Measurements from ENCODE around the gene ARHGAP23.

ARHGAP23 gene

GRCh38 chr17:38554430-38555350 is 126.4 kb downstream of the ARHGAP23 start:
- peak; percentile 52 for DNase-seq

- DNase-seq = no peak
These were observed 128.0 kb downstream of the ARHGAP23 start for GRCh38 chr17:38556239-38556638.

- DNase-seq = no peak
These were observed 129.1 kb downstream of the ARHGAP23 start for GRCh38 chr17:38557396-38557795.

- peak; percentile 83 for DNase-seq
These were observed 129.8 kb downstream of the ARHGAP23 start for GRCh38 chr17:38557836-38558727.

- DNase-seq = no peak
These were observed 130.4 kb downstream of the ARHGAP23 start for GRCh38 chr17:38558728-38559050.

- DNase-seq = peak; percentile 52
These were observed 131.0 kb downstream of the ARHGAP23 start for GRCh38 chr17:38559051-38559879.

GRCh38 chr17:38559880-38560230 is 131.6 kb downstream of the ARHGAP23 start:
- DNase-seq = no peak

- no peak for DNase-seq
These were observed 132.4 kb downstream of the ARHGAP23 start for GRCh38 chr17:38560503-38561318.

- DNase-seq = no peak
These were observed 133.4 kb downstream of the ARHGAP23 start for GRCh38 chr17:38561416-38562214.
